ENCODE measurements around the gene SMG6. TPM values are rescaled to one million over a fixed set of nuclear protein-coding genes. Genes with fewer than 3 reads are reported as not detected.

Gene SMG6
- total RNA-seq, 1 experiment from 2014 or later = 28.6 TPM

DNA sequence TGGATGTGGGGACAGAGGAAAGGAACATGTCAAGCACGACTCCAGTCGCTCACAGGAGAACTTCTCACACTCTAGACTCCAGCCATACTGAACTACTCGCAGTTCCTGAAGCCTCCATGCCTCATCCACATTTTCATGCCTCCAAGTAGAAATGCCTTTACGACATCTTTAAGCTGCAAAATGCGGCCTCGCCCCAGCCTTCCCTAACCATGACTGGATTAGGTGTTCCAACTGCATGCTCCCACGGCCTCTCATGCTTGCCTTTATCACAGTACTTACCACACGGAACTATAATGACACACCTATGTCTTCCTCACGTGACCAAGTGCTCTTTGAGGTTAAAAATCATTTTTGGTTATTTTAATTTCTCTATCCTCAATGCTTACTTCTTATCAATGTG lies 23.9 kb downstream of the SMG6 start:
- H3K27me3 ChIP-seq (ENCODE audit: insufficient read depth, low read length) = no peaks in the 10 kb centered on the region
- H2BK5ac ChIP-seq (ENCODE audit: insufficient read length, low read length) = no peak overlapping the region
- Mint-ChIP-seq H3K9me3 (no peaks in the 10 kb centered on the region), H3K4me1 (no peaks in the 10 kb centered on the region), H3K36me3 (ENCODE audit: insufficient read depth in 1 of 3, low read depth in 3 of 3) (peaks cover 20 to 58% (median 42%) of the 10 kb centered on the region in 3 experiments; a peak in 6 of 7 replicates), H3K27me3 (ENCODE audit: low read depth) (no peaks in the 10 kb centered on the region), H3K27ac (no peak overlapping the region; a peak in 1 of 7 replicates), H3K4me3 (no peak overlapping the region)
- no peak overlapping the region for H3K27ac ChIP-seq (ENCODE audit: insufficient read length, low read depth, low read length)
- DNase-seq = no peak
- no peak overlapping the region for H4K8ac ChIP-seq (replicated peaks; ENCODE audit: insufficient read length, low read depth, low read length)
- no peak overlapping the region for H3K23ac ChIP-seq (ENCODE audit: insufficient read length, low read depth, low read length)
- H2BK12ac ChIP-seq (ENCODE audit: insufficient read length, low read depth, low read length) = no peak overlapping the region
- no peaks in the 10 kb centered on the region for H3K4me1 ChIP-seq (ENCODE audit: insufficient read depth, low read length)
- no peak overlapping the region for H3K14ac ChIP-seq (ENCODE audit: insufficient read depth, low read length)
- H3K79me1 ChIP-seq (ENCODE audit: insufficient read depth, low read depth, low read length, poor library complexity, severe bottlenecking) = no peaks in the 10 kb centered on the region
- H3K79me2 ChIP-seq (ENCODE audit: insufficient read depth, low read length) = no peaks in the 10 kb centered on the region
- no peak overlapping the region for H2BK120ac ChIP-seq (ENCODE audit: low read depth, low read length, poor library complexity, severe bottlenecking)
- H2BK15ac ChIP-seq (ENCODE audit: low read depth, low read length) = no peak overlapping the region
- H3T11ph ChIP-seq (ENCODE audit: low read length) = no peak overlapping the region
- no peak overlapping the region for H4K91ac ChIP-seq (ENCODE audit: insufficient read length, low read depth, low read length)
- no peak overlapping the region for H3K9ac ChIP-seq (ENCODE audit: extremely low read depth, insufficient read length, low read length)
- no peaks in the 10 kb centered on the region for H3K9me3 ChIP-seq (ENCODE audit: control insufficient read depth, low read depth, low read length)
- H2AFZ ChIP-seq (ENCODE audit: low read length) = no peak overlapping the region
- H3K4me2 ChIP-seq (ENCODE audit: insufficient read depth, insufficient read length, low read length) = no peak overlapping the region
- TF ChIP-seq, protein P1, sequence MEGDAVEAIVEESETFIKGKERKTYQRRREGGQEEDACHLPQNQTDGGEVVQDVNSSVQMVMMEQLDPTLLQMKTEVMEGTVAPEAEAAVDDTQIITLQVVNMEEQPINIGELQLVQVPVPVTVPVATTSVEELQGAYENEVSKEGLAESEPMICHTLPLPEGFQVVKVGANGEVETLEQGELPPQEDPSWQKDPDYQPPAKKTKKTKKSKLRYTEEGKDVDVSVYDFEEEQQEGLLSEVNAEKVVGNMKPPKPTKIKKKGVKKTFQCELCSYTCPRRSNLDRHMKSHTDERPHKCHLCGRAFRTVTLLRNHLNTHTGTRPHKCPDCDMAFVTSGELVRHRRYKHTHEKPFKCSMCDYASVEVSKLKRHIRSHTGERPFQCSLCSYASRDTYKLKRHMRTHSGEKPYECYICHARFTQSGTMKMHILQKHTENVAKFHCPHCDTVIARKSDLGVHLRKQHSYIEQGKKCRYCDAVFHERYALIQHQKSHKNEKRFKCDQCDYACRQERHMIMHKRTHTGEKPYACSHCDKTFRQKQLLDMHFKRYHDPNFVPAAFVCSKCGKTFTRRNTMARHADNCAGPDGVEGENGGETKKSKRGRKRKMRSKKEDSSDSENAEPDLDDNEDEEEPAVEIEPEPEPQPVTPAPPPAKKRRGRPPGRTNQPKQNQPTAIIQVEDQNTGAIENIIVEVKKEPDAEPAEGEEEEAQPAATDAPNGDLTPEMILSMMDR (conservative IDR thresholded peaks at IDR 0.05) = no peak
- no peaks in the 10 kb centered on the region for H4K20me1 ChIP-seq (ENCODE audit: control insufficient read depth, insufficient read depth, insufficient read length)
- no peaks in the 10 kb centered on the region for H3K23me2 ChIP-seq (ENCODE audit: insufficient read length, low read depth, low read length, poor library complexity, severe bottlenecking)
- H2BK20ac ChIP-seq (ENCODE audit: low read depth, low read length, poor library complexity, severe bottlenecking) = no peak overlapping the region
- no peak overlapping the region for H2AK5ac ChIP-seq (ENCODE audit: insufficient read length, low read length)
- H3K4ac ChIP-seq (ENCODE audit: low read depth, low read length) = no peak overlapping the region
- H4K5ac ChIP-seq (ENCODE audit: insufficient read length, low read depth, low read length) = no peak overlapping the region
- no CpG with 5 or more reads among the region's 9 CpGs for WGBS (ENCODE audit: extremely low coverage, insufficient read length, low lambda C conversion rate)
- H3K56ac ChIP-seq (ENCODE audit: insufficient read length, low read depth, low read length) = no peak overlapping the region
- no peak overlapping the region for H3K18ac ChIP-seq (ENCODE audit: insufficient read length, low read depth, low read length)
